ENCODE data around the gene ELFN1. TPM values are rescaled to one million over a fixed set of nuclear protein-coding genes. Genes with fewer than 3 reads are reported as not detected.

Gene ELFN1
- total and polyA plus RNA-seq, 4 donors, result 0.43 to 3.5 (median 3.4) TPM

DNA sequence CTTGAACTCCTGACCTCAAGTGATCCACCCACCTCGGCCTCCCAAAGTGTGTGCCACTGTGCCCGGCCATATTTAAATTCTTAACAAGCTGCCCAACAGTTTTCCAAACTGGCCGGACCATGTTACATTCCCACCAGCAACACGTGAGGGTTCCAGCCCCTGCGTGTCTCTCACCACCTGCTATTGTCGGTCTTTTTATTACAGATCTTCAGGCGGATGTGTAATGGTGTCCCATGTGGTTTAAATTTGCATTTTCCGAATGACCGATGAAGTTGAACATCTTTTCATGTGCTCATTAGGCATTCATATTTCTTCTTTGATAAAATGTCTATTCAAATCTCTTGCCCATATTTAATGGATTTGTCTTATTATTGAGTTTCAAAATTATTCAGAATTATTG lies 11.5 kb downstream of the ELFN1 start:
- Histone ChIP-seq H3K4me3 (ENCODE audit: low read depth in 1 of 3, low read length in 3 of 3) (no peak overlapping the region), H3K9me3 (ENCODE audit: control insufficient read depth in 4 of 4, low read length in 3 of 4) (peaks cover 0 to 4% (median 3%) of the 10 kb centered on the region in 4 donors), H3K27me3 (ENCODE audit: control insufficient read depth in 4 of 4, insufficient read depth in 4 of 4, low read length in 3 of 4) (no peaks in the 10 kb centered on the region), H3K4me1 (ENCODE audit: control insufficient read depth in 4 of 4, insufficient read depth in 4 of 4, low read length in 3 of 4) (no peaks in the 10 kb centered on the region), H3K36me3 (ENCODE audit: control insufficient read depth in 4 of 4, insufficient read depth in 3 of 4, low read depth in 1 of 4, low read length in 3 of 4) (peaks cover 0 to 2% (median under 1%) of the 10 kb centered on the region in 4 donors), H3K27ac (ENCODE audit: low read depth in 1 of 2, low read length in 2 of 2) (no peak overlapping the region), H3K9ac (ENCODE audit: low read depth in 1 of 2, low read length in 2 of 2) (no peak overlapping the region)
- no peak for DNase-seq (ENCODE audit: low spot score)
- no peak for TF ChIP-seq RAD21 (IDR thresholded peaks at IDR 0.05)
- TF ChIP-seq, protein P1, sequence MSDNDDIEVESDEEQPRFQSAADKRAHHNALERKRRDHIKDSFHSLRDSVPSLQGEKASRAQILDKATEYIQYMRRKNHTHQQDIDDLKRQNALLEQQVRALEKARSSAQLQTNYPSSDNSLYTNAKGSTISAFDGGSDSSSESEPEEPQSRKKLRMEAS (IDR thresholded peaks at IDR 0.05), result no peak
- no peak for TF ChIP-seq NR2F2 (IDR thresholded peaks at IDR 0.05)
- TF ChIP-seq GABPA (IDR thresholded peaks at IDR 0.05 in 1 of 2, conservative IDR thresholded peaks at IDR 0.05 in 1 of 2), result no peak
- no peak for TF ChIP-seq HNF4G (IDR thresholded peaks at IDR 0.05)
- TF ChIP-seq FOXA2 (IDR thresholded peaks at IDR 0.05), result no peak
- TF ChIP-seq, protein P2, sequence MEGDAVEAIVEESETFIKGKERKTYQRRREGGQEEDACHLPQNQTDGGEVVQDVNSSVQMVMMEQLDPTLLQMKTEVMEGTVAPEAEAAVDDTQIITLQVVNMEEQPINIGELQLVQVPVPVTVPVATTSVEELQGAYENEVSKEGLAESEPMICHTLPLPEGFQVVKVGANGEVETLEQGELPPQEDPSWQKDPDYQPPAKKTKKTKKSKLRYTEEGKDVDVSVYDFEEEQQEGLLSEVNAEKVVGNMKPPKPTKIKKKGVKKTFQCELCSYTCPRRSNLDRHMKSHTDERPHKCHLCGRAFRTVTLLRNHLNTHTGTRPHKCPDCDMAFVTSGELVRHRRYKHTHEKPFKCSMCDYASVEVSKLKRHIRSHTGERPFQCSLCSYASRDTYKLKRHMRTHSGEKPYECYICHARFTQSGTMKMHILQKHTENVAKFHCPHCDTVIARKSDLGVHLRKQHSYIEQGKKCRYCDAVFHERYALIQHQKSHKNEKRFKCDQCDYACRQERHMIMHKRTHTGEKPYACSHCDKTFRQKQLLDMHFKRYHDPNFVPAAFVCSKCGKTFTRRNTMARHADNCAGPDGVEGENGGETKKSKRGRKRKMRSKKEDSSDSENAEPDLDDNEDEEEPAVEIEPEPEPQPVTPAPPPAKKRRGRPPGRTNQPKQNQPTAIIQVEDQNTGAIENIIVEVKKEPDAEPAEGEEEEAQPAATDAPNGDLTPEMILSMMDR (IDR thresholded peaks at IDR 0.05; ENCODE audit: low read depth, low read length, missing input control), result no peak
- TF ChIP-seq, protein P3, sequence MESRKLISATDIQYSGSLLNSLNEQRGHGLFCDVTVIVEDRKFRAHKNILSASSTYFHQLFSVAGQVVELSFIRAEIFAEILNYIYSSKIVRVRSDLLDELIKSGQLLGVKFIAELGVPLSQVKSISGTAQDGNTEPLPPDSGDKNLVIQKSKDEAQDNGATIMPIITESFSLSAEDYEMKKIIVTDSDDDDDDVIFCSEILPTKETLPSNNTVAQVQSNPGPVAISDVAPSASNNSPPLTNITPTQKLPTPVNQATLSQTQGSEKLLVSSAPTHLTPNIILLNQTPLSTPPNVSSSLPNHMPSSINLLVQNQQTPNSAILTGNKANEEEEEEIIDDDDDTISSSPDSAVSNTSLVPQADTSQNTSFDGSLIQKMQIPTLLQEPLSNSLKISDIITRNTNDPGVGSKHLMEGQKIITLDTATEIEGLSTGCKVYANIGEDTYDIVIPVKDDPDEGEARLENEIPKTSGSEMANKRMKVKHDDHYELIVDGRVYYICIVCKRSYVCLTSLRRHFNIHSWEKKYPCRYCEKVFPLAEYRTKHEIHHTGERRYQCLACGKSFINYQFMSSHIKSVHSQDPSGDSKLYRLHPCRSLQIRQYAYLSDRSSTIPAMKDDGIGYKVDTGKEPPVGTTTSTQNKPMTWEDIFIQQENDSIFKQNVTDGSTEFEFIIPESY (IDR thresholded peaks at IDR 0.05), result no peak
- TF ChIP-seq SP1 (IDR thresholded peaks at IDR 0.05), result no peak
- WGBS, result 92% methylated on average over 9 of the region's 9 CpGs

DNA sequence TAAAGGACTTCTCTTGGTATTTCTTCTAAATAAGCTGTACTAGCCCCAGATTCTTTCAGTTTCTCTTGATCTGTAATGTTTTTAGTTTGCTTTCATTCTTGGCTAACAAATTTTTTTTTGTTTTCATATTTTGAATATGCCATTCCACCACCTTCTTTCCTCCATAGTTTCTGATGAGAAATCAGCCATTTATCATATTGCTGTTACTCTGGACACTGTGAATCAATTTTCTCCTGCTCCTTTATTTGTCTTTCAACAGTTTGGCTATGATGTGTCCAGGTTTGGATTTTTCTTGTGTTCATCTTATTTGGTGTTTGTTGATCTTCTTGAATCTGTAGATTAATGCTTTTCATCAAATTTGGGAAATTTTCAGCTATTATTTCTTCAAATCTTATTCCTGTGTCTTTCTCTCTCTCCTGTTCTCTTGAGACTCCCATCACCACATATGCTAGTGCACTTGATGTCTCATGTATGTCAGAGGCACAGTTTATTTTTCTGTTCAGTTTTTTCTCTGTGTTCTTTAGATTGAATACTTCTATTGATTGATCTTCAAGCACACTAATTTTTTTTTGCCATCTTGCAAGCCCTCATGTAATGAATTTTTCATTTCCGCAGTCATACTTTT lies 15.0 kb downstream of the ELFN1 start:
- DNase-seq (ENCODE audit: low spot score), result no peak
- Histone ChIP-seq H3K36me3 (ENCODE audit: control insufficient read depth in 4 of 4, insufficient read depth in 3 of 4, low read depth in 1 of 4, low read length in 3 of 4) (peaks cover 0 to 7% (median 3%) of the 10 kb centered on the region in 4 donors), H3K4me1 (ENCODE audit: control insufficient read depth in 4 of 4, insufficient read depth in 4 of 4, low read length in 3 of 4) (no peaks in the 10 kb centered on the region), H3K27me3 (ENCODE audit: control insufficient read depth in 4 of 4, insufficient read depth in 4 of 4, low read length in 3 of 4) (no peaks in the 10 kb centered on the region), H3K9ac (ENCODE audit: low read depth in 1 of 2, low read length in 2 of 2) (no peak overlapping the region), H3K27ac (ENCODE audit: low read depth in 1 of 2, low read length in 2 of 2) (no peak overlapping the region), H3K4me3 (ENCODE audit: low read depth in 1 of 3, low read length in 3 of 3) (no peak overlapping the region), H3K9me3 (ENCODE audit: control insufficient read depth in 4 of 4, low read length in 3 of 4) (peaks cover 0 to 4% (median 3%) of the 10 kb centered on the region in 4 donors)
- TF ChIP-seq TAF1 (conservative IDR thresholded peaks at IDR 0.05) (no peak), HNF4A (conservative IDR thresholded peaks at IDR 0.05) (no peak), YY1 (IDR thresholded peaks at IDR 0.05) (no peak), NR2F2 (IDR thresholded peaks at IDR 0.05) (no peak), SP1 (IDR thresholded peaks at IDR 0.05) (no peak), EGR1 (IDR thresholded peaks at IDR 0.05; ENCODE audit: low read depth in 2 of 2) (no peak), RXRA (IDR thresholded peaks at IDR 0.05) (no peak), HNF4G (IDR thresholded peaks at IDR 0.05) (no peak), FOXA1 (IDR thresholded peaks at IDR 0.05) (no peak)
- TF ChIP-seq, protein P1 (IDR thresholded peaks at IDR 0.05), result no peak
- TF ChIP-seq, protein P4, sequence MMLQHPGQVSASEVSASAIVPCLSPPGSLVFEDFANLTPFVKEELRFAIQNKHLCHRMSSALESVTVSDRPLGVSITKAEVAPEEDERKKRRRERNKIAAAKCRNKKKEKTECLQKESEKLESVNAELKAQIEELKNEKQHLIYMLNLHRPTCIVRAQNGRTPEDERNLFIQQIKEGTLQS (IDR thresholded peaks at IDR 0.05), result no peak
- TF ChIP-seq, protein P3 (IDR thresholded peaks at IDR 0.05), result no peak
- WGBS, result 100% methylated on average over 1 of the region's 1 CpG
